Gastrocnemius medialis (tissue), 4 donors: ENCODE results near the gene STS. TPM values are rescaled to one million over a fixed set of nuclear protein-coding genes. Genes with fewer than 3 reads are reported as not detected.

Experiments
- ATAC-seq, 2 donors: fragments of 150-250 bp; one replicate each; pipeline ENCODE4 v1.9.1; 2016
- DNase-seq, 2 donors: peaks; one replicate each; pipeline ENCODE4 v3.0.0-alpha.2; 2019
- H3K27ac ChIP-seq, 4 donors: fragments of 200-600 bp; sonication (generic); 1 replicate in 1 of 4; 2 replicates in 3 of 4; pipeline ENCODE4 v1.5.1; 2016 to 2018; ENCODE audit warnings: mild to moderate bottlenecking in 2 of 4, moderate library complexity in 1 of 4
- H3K27me3 ChIP-seq, 3 donors: fragments of 200-600 bp; sonication (generic) in 2 of 3; 1 replicate in 1 of 3; 2 replicates in 2 of 3; pipeline versions ENCODE4 v1.5.1 to v1.6.0; 2016 to 2019; ENCODE audit warnings: mild to moderate bottlenecking in 1 of 3, moderate library complexity in 1 of 3
- H3K36me3 ChIP-seq, 2 donors: fragments of 200-600 bp; sonication (generic) in 1 of 2; one replicate each; pipeline ENCODE4 v1.5.1; 2017 to 2018
- H3K4me1 ChIP-seq, 2 donors: fragments of 200-600 bp; sonication (generic) in 1 of 2; one replicate each; pipeline ENCODE4 v1.5.1; 2016 to 2017; ENCODE audit warnings: mild to moderate bottlenecking in 2 of 2
- H3K4me3 ChIP-seq, 4 donors: fragments of 200-600 bp; sonication (generic) in 3 of 4; 1 replicate in 1 of 4; 2 replicates in 3 of 4; pipeline ENCODE4 v1.5.1; 2016 to 2019; ENCODE audit warnings: mild to moderate bottlenecking in 2 of 4
- H3K9me3 ChIP-seq, 3 donors: fragments of 200-600 bp; sonication (generic) in 2 of 3; 1 replicate in 1 of 3; 2 replicates in 2 of 3; pipeline ENCODE4 v1.5.1; 2016 to 2019
- POLR2A ChIP-seq, 2 donors: fragments of 450-650 bp; IDR thresholded peaks; one replicate each; pipeline ENCODE4 v1.6.1; 2017; ENCODE audit warnings: antibody characterized with exemption in 2 of 2, mild to moderate bottlenecking in 2 of 2, moderate library complexity in 2 of 2
- in situ Hi-C, 4 donors: fragments of 200-750 bp; cut with MboI; loops; one replicate each; pipeline versions ENCODE4 v1.15.0 to v1.8.0; 2017; ENCODE audit warnings: low sequenced_read_pairs in 4 of 4
- intact Hi-C: fragments of 100-400 bp; cut with DNase I; formaldehyde crosslinking; loops from one replicate; pipeline ENCODE4 v1.15.1; 2023; ENCODE audit warnings: low total_unique reads
- total RNA-seq, 4 donors: library from RNA; depleted of rRNA; stranded (reverse); fragments of >200 nt; gene quantifications; one replicate each; pipeline versions ENCODE4 v1.1.0 to v1.2.3, GENCODE V29; 2016
- TF ChIP-seq, protein P1 (sequence below), 5 experiments: fragments of 450-650 bp in 3 of 5; fragments of 200-600 bp in 2 of 5; sonication (generic) in 2 of 5; IDR thresholded peaks in 4 of 5; conservative IDR thresholded peaks in 1 of 5; 1 replicate in 4 of 5; 2 replicates in 1 of 5; pipeline ENCODE4 v1.5.1; 2016 to 2019; ENCODE audit warnings: antibody characterized with exemption in 5 of 5, mild to moderate bottlenecking in 3 of 5, moderate library complexity in 3 of 5

The STS gene
- total RNA-seq, 4 donors from 2014 or later, result 1.7 to 6.7 (median 4.4) TPM

DNA sequence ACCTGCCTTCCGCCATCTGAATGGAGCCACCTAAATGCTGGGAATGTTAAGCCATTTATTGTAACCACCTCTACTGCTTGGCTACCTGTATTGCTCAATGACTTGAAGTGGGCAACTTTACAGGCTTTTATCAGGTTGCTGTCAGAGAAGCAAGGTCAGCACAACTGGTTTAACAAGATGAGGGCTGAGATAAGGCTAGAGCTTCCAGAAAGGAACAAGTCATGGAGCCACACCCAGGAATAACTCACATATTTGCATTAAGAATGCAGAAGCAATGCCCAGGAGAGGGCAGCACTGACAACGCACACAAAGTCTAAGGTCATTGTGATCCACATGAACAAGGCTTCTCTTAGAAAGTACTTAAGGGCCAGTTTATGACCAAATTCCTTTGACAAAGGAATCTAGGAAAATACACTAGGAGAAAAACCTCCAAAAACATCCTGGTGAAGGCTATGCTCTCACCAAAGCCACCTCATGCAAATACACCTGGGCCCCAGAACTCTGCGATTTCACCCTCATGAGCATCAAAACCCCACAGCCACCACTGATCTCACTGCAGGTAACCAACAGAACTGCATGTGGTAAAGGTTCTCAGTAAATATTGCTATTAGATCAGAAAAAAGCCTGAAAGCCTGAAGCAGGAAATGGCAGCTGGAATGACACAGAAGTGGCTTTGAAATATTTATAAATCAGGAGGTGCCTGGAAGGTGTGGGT lies 15.0 kb upstream of the STS start:
- no peaks in the 10 kb centered on the region for H3K36me3 ChIP-seq
- DNase-seq (no peak), ATAC-seq (no peak)
- in situ Hi-C loops, result no loop called here
- H3K27me3 ChIP-seq, result no peaks in the 10 kb centered on the region
- TF ChIP-seq POLR2A (IDR thresholded peaks at IDR 0.05), result no peak
- TF ChIP-seq, protein P1, sequence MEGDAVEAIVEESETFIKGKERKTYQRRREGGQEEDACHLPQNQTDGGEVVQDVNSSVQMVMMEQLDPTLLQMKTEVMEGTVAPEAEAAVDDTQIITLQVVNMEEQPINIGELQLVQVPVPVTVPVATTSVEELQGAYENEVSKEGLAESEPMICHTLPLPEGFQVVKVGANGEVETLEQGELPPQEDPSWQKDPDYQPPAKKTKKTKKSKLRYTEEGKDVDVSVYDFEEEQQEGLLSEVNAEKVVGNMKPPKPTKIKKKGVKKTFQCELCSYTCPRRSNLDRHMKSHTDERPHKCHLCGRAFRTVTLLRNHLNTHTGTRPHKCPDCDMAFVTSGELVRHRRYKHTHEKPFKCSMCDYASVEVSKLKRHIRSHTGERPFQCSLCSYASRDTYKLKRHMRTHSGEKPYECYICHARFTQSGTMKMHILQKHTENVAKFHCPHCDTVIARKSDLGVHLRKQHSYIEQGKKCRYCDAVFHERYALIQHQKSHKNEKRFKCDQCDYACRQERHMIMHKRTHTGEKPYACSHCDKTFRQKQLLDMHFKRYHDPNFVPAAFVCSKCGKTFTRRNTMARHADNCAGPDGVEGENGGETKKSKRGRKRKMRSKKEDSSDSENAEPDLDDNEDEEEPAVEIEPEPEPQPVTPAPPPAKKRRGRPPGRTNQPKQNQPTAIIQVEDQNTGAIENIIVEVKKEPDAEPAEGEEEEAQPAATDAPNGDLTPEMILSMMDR (IDR thresholded peaks at IDR 0.05 in 4 of 5, conservative IDR thresholded peaks at IDR 0.05 in 1 of 5), result peak in 1 of 5 experiments; percentile 43
- H3K4me1 ChIP-seq, result peaks cover 10 to 22% of the 10 kb centered on the region in 2 donors
- no peak overlapping the region for H3K4me3 ChIP-seq
- H3K27ac ChIP-seq, result peak overlapping the region in 2 of 4 donors; percentile 3 to 38
- no peaks in the 10 kb centered on the region for H3K9me3 ChIP-seq
- intact Hi-C loops, result loop anchor here (5.0 kb wide), 1 partner anchor 795 kb away; the partner anchor contains the start of gene PNPLA4

GRCh38 chrX:7133050-7133440 lies 14.5 kb upstream of the STS start:
- Histone ChIP-seq H3K9me3 (no peaks in the 10 kb centered on the region), H3K4me1 (peaks cover 10 to 22% of the 10 kb centered on the region in 2 donors), H3K27ac (peak overlapping the region in 2 of 4 donors; percentile 3 to 38), H3K36me3 (no peaks in the 10 kb centered on the region), H3K4me3 (no peak overlapping the region), H3K27me3 (no peaks in the 10 kb centered on the region)
- intact Hi-C loops, result loop anchor here (5.0 kb wide), 1 partner anchor 794 kb away; the partner anchor contains the start of gene PNPLA4
- TF ChIP-seq, protein P1 (IDR thresholded peaks at IDR 0.05 in 4 of 5, conservative IDR thresholded peaks at IDR 0.05 in 1 of 5), result no peak
- no peak for TF ChIP-seq POLR2A (IDR thresholded peaks at IDR 0.05)
- DNase-seq (no peak), ATAC-seq (peak in 1 of 2 donors; percentile 41)
- in situ Hi-C loops, result no loop called here

- in situ Hi-C loops, result no loop called here
- no peak overlapping the region for H3K4me3 ChIP-seq
- TF ChIP-seq, protein P1 (IDR thresholded peaks at IDR 0.05 in 4 of 5, conservative IDR thresholded peaks at IDR 0.05 in 1 of 5), result no peak
- no peak for TF ChIP-seq POLR2A (IDR thresholded peaks at IDR 0.05)
- intact Hi-C loops, result loop anchor here (5.0 kb wide), 1 partner anchor 792 kb away; the partner anchor contains the start of gene PNPLA4
- H3K9me3 ChIP-seq, result no peaks in the 10 kb centered on the region
- H3K27me3 ChIP-seq, result no peaks in the 10 kb centered on the region
- peaks cover 10 to 22% of the 10 kb centered on the region in 2 donors for H3K4me1 ChIP-seq
- H3K36me3 ChIP-seq, result no peaks in the 10 kb centered on the region
- no peak overlapping the region for H3K27ac ChIP-seq
- DNase-seq (no peak), ATAC-seq (no peak)
These were observed 12.5 kb upstream of the STS start for GRCh38 chrX:7134981-7135380.

GRCh38 chrX:7139202-7140081 lies 8.1 kb upstream of the STS start:
- DNase-seq (no peak), ATAC-seq (peak in 1 of 2 donors; percentile 18)
- intact Hi-C loops (loop anchor here (2.0 to 10.0 kb wide), 2 partner anchors 51 to 85 kb away; no protein-coding TSS in a partner anchor), in situ Hi-C loops (no loop called here)
- Histone ChIP-seq H3K9me3 (no peaks in the 10 kb centered on the region), H3K27ac (no peak overlapping the region), H3K36me3 (no peaks in the 10 kb centered on the region), H3K4me1 (peaks cover 0 to 6% of the 10 kb centered on the region in 2 donors), H3K4me3 (no peak overlapping the region), H3K27me3 (no peaks in the 10 kb centered on the region)
- TF ChIP-seq POLR2A (IDR thresholded peaks at IDR 0.05), result no peak
- TF ChIP-seq, protein P1 (IDR thresholded peaks at IDR 0.05 in 4 of 5, conservative IDR thresholded peaks at IDR 0.05 in 1 of 5), result no peak
